ENCODE measurements around the gene SSTR3. TPM values are rescaled to one million over a fixed set of nuclear protein-coding genes. Genes with fewer than 3 reads are reported as not detected.

Gene SSTR3
- total and polyA plus RNA-seq, 2 of the 4 experiments (the other 2 are of a cell fraction): under 0.01 to 0.07 TPM

DNA sequence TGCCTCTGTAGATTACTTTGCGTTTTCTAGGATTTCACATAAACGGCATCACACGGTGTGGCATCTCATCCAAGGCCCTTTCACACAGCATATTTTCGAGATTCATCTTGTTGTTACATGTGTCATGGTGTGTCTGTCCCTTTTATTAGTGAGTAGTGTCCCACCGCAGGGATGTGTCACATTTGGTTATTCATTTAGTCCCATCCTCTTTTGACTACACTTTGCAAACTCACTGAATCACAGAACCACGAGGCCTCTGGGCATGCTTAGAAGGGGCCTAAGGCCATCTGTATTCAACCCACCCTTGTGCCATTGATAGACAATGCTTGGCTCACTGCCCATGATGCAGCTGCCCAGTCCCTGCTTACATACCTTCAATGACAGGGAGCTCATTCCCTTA, 36.0 kb upstream of the SSTR3 start:
- H2BK120ac ChIP-seq (ENCODE audit: low read depth, low read length): no peak overlapping the region
- 0 out of 2 replicates have a peak overlapping the region, but pooled peaks have one; percentile 52 for H3K23ac ChIP-seq (ENCODE audit: low read depth, low read length)
- no peak overlapping the region for H4K5ac ChIP-seq (ENCODE audit: low read depth, low read length)
- no peak overlapping the region for H2BK15ac ChIP-seq (ENCODE audit: low read depth, low read length)
- 40% methylated on average over 1 of the region's 6 CpGs; no CpG with 5 or more reads in 1 of the 2 experiments for WGBS, 2 experiments (ENCODE audit: extremely low coverage in 2 of 2, insufficient read length in 1 of 2)
- H3K36me3 ChIP-seq (ENCODE audit: control insufficient read depth, insufficient read depth, low read length): no peaks in the 10 kb centered on the region
- H4K91ac ChIP-seq (ENCODE audit: insufficient read depth, low read depth, low read length): no peak overlapping the region
- H2BK5ac ChIP-seq (ENCODE audit: low read depth, low read length, poor library complexity, severe bottlenecking): no peak overlapping the region
- no peak overlapping the region for H3K4ac ChIP-seq (ENCODE audit: low read depth, low read length)
- H3K79me1 ChIP-seq (ENCODE audit: low read depth in 1 of 2, low read length in 2 of 2): peaks cover 5 to 7% of the 10 kb centered on the region in 2 experiments; a peak in 3 of 4 replicates
- H3K14ac ChIP-seq (replicated peaks; ENCODE audit: low read depth, low read length): no peak overlapping the region
- H3K9me1 ChIP-seq (ENCODE audit: insufficient read depth, low read length): no peaks in the 10 kb centered on the region; the same call in none of the 2 replicates
- H3K4me3 ChIP-seq (ENCODE audit: insufficient read depth, low read depth, low read length): no peak overlapping the region
- no TSS peak for BruUV-seq (replicated peaks)
- in situ Hi-C loops (cut with MboI; ENCODE audit: low sequenced_read_pairs) (no loop called here), intact Hi-C loops (cut with micrococcal nuclease) (no loop called here), dilution Hi-C loops (cut with HindIII; ENCODE audit: low sequenced_read_pairs, unreplicated experiment) (no loop called here)
- TF ChIP-seq RAD21 (IDR thresholded peaks at IDR 0.05; ENCODE audit: low read length) (no peak), SMC3 (IDR thresholded peaks at IDR 0.05; ENCODE audit: low read depth, low read length) (no peak)
- H3K27ac ChIP-seq (ENCODE audit: insufficient read depth, low read length): no peak overlapping the region
- CTCF ChIA-PET: interaction anchor here (1.4 kb wide), 1 partner anchor 12 kb away, joined by 5 read pairs; no protein-coding TSS in a partner anchor
- H4K20me1 ChIP-seq (ENCODE audit: insufficient read depth, low read length): no peaks in the 10 kb centered on the region
- H2AK9ac ChIP-seq (replicated peaks; ENCODE audit: low read depth, low read length, poor library complexity): no peak overlapping the region
- H2AFZ ChIP-seq (replicated peaks; ENCODE audit: low read length, poor library complexity): peak overlapping the region; percentile 38
- peaks cover 12% of the 10 kb centered on the region for H3K4me1 ChIP-seq (ENCODE audit: control insufficient read depth, insufficient read depth, low read length)
- POLR2A ChIA-PET (ENCODE audit: unreplicated experiment): no interaction called here
- no peak overlapping the region for H3K4me2 ChIP-seq (ENCODE audit: low read depth, low read length)
- no peak overlapping the region for H3K18ac ChIP-seq (ENCODE audit: low read depth, low read length)
- ATAC-seq (ENCODE audit: low read depth) (no peak), DNase-seq (no peak)
- no peak overlapping the region; the same call in 1 of the 2 replicates for H2AK5ac ChIP-seq (ENCODE audit: low read depth, low read length)
- H3K56ac ChIP-seq (ENCODE audit: extremely low read depth, insufficient read depth, low read length): no peak overlapping the region
- H2BK20ac ChIP-seq (ENCODE audit: low read depth, low read length): no peak overlapping the region
- no peak overlapping the region for H4K8ac ChIP-seq (ENCODE audit: low read depth in 2 of 2, low read length in 2 of 2)
- H3K27me3 ChIP-seq (ENCODE audit: control insufficient read depth, insufficient read depth, low read length): no peaks in the 10 kb centered on the region
- H3K9ac ChIP-seq (ENCODE audit: low read depth, low read length): no peak overlapping the region
- no peaks in the 10 kb centered on the region for H3K9me3 ChIP-seq (ENCODE audit: control insufficient read depth, insufficient read depth, low read length)
